Activated CD8-positive, alpha-beta T cell treated with anti-CD3 and anti-CD28 coated beads, Interleukin-2, amount 10 ng/mL, durations not matched to agents 7 days and 5 days (primary cell): ENCODE data around the gene CYTL1. TPM values are rescaled to one million over a fixed set of nuclear protein-coding genes. Genes with fewer than 3 reads are reported as not detected.
"Not testable (repeated sequence)": the region's sequence is repeated elsewhere in the genome, so short reads cannot be mapped to it uniquely, and the experiment has no call there.

Experiments
- ATAC-seq: fragments of 150-1000 bp; cut with Tn5 transposase; one replicate; pipeline ENCODE4 v1.10.0; 2021; ENCODE audit warnings: moderate library complexity
- CTCF ChIA-PET: fragments of 350-600 bp; sonication (Branson Sonifier 250); formaldehyde crosslinking; loops from one replicate; lab custom pipeline; 2021; ENCODE audit warnings: antibody characterized with exemption; lab: Charles Lee
- POLR2A ChIA-PET: fragments of 350-600 bp; sonication (Branson Sonifier 250); formaldehyde crosslinking; loops from one replicate; lab custom pipeline; 2021; ENCODE audit warnings: antibody characterized with exemption; lab: Charles Lee
- DNase-seq: peaks from one replicate; pipeline ENCODE4 v3.0.0-alpha.2; 2020
- H3K27ac Mint-ChIP-seq: one replicate; pipeline ENCODE4 v1.8.0; 2021; ENCODE audit warnings: mild to moderate bottlenecking, mixed read lengths
- H3K27me3 Mint-ChIP-seq: one replicate; pipeline ENCODE4 v1.8.0; 2021; ENCODE audit warnings: low read depth, mixed read lengths
- H3K36me3 Mint-ChIP-seq: one replicate; pipeline ENCODE4 v1.8.0; 2021; ENCODE audit warnings: low read depth, mixed read lengths
- H3K4me1 Mint-ChIP-seq: one replicate; pipeline ENCODE4 v1.8.0; 2021; ENCODE audit warnings: low read depth, mixed read lengths
- H3K4me3 Mint-ChIP-seq: one replicate; pipeline ENCODE4 v1.8.0; 2021; ENCODE audit warnings: mild to moderate bottlenecking, mixed read lengths
- H3K9me3 Mint-ChIP-seq: one replicate; pipeline ENCODE4 v1.8.0; 2022; ENCODE audit warnings: mixed read lengths; ENCODE audit not compliant: insufficient read depth
- total RNA-seq, 2 experiments: library from RNA; stranded (reverse); gene quantifications; one replicate each; pipeline ENCODE4 v1.2.3, GENCODE V29; 2021

Gene CYTL1, protein sequence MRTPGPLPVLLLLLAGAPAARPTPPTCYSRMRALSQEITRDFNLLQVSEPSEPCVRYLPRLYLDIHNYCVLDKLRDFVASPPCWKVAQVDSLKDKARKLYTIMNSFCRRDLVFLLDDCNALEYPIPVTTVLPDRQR
- not detected for total RNA-seq

DNA sequence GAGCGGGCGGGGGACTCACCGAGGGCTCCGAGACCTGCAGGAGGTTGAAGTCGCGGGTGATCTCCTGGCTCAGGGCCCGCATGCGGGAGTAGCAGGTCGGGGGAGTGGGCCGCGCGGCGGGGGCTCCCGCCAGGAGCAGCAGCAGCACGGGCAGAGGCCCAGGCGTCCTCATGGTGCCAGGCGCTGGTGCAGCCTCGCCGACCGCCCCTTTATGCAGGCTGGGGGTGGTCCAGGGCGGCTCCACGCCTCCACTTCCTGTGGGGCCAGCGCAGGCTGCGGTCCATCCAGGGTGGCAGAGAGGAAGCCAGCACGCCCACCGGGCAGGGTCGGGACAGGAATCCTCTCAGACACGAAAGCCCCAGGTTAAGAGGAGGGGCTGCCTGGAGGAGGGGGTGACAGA is at the start of gene CYTL1:
TSS of gene CYTL1 (minus strand) at position 185 of the 400 bp plus-strand sequence. CDS start at position 172, 13 bp downstream.
- DNase-seq (no peak), ATAC-seq (no peak)
- no peak within 1 kb of the TSS for H3K4me3 Mint-ChIP-seq
- H3K4me1 Mint-ChIP-seq = peaks cover 2% of the 10 kb centered on the region
- ChIA-PET POLR2A (no interaction called here), CTCF (no interaction called here)
- no peak within 1 kb of the TSS for H3K27ac Mint-ChIP-seq
- H3K27me3 Mint-ChIP-seq = peaks cover 15% of the 10 kb centered on the region
- no peaks in the 10 kb centered on the region for H3K36me3 Mint-ChIP-seq
- H3K9me3 Mint-ChIP-seq = no peaks in the 10 kb centered on the region

DNA sequence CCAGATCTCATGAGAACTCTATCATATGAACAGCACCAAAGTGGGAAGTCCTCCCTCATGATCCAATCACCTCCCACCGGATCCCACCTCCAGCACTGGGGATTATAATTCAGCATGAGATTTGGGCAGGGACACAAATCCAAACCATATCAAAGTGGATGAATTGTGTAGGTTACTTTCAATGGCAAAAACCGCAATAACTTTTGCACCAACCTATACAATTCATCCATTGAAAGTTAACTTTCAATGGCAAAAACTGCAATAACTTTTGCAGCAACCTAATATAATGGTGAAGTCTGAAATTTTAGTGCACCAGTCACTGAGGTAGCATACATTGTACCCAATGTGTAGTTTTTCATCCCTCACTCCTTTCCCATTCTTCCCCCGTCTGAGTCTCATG is 48.6 kb upstream of the CYTL1 start:
- Mint-ChIP-seq H3K27ac (no peak overlapping the region), H3K9me3 (peaks cover 7% of the 10 kb centered on the region), H3K4me3 (no peak overlapping the region), H3K36me3 (no peaks in the 10 kb centered on the region), H3K4me1 (no peaks in the 10 kb centered on the region), H3K27me3 (peaks cover 6% of the 10 kb centered on the region)
- ChIA-PET POLR2A (no interaction called here), CTCF (no interaction called here)
- ATAC-seq = no peak
- no peak for DNase-seq

DNA sequence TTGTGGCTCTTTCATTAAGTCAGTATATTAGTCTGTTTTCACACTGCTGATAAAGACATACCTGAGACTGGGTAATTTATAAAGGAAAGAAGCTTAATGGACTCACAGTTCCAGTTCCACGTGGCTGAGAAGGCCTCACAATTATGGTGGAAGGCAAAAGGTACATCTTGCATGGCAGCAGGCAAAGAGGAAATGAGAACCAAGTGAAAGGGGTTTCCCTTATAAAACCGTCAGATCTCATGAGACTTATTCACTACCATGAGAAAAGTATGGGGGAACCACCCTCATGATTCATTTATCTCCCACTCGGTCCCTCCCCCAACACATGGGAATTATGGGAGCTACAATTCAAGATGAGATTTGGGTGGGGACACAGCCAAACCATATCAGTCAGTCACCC is 47.7 kb upstream of the CYTL1 start:
- H3K27ac Mint-ChIP-seq, ATAC-seq, H3K36me3 Mint-ChIP-seq, H3K4me3 Mint-ChIP-seq, DNase-seq, H3K27me3 Mint-ChIP-seq, CTCF ChIA-PET, H3K4me1 Mint-ChIP-seq, POLR2A ChIA-PET, H3K9me3 Mint-ChIP-seq: not testable (repeated sequence)

DNA sequence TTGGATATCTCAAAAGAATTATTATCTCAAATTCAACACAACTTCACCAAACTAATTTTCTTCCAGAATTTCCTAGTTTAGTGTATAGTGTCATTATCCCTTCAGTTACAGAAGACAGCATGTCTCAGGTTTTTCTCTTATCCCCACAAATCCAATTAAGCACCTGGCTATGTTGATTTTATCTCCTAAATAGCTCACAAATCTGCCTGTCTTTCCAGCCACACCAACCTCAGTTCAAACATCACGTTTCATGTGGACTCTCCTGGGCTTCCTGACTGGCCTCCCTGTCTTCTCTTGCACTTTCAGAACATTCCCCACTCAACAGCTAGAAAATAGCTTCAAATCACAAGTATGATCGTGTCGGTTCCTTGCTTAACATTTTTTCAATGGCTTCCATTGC is 46.8 kb upstream of the CYTL1 start:
- DNase-seq (no peak), ATAC-seq (no peak)
- Mint-ChIP-seq H3K27ac (no peak overlapping the region), H3K4me3 (no peak overlapping the region), H3K9me3 (peaks cover 7% of the 10 kb centered on the region), H3K27me3 (peaks cover 3% of the 10 kb centered on the region), H3K4me1 (no peaks in the 10 kb centered on the region), H3K36me3 (no peaks in the 10 kb centered on the region)
- CTCF ChIA-PET = no interaction called here
- POLR2A ChIA-PET = no interaction called here

DNA sequence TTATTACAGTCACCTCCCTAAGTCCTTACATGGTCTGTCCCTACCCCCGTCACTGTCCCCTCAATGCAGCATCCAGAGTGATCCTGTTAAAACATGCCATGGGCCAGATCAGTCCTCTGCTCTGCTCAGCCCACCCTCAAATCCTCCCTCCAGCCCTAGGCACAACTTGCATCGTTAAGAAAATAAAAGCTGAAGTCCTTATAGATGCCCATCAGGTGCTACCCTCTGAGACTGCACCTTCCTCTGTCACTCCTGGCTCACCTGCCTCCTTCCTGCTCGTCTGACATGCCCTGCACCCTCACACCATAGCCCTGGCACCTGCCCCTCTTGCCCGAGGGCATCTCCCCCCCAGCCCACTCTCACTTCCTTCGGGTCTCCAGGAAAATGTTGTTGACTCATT is 36.2 kb upstream of the CYTL1 start:
- Mint-ChIP-seq H3K4me3 (no peak overlapping the region), H3K27me3 (peaks cover 32% of the 10 kb centered on the region), H3K36me3 (no peaks in the 10 kb centered on the region), H3K9me3 (no peaks in the 10 kb centered on the region), H3K27ac (no peak overlapping the region), H3K4me1 (peaks cover 15% of the 10 kb centered on the region)
- ATAC-seq (no peak), DNase-seq (no peak)
- ChIA-PET CTCF (no interaction called here), POLR2A (no interaction called here)

DNA sequence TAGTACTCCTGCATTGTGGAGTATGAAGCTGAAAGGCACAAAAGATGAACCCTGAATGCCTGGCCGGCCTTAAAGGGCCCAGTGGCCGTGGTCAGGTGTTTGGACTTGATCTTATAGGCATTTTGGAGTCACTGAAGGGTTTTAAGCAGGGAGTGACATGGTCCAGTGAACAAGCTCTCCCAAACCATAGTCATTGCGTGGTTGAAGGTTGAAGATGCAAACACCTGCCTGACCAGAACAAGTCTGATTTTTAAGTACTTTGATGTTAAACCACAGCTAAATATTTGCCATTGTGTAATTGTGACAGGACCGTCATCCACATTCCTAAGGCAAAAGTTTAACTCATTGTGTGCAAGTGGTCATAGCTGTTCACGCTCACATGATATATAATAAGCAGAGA is 35.3 kb upstream of the CYTL1 start:
- Mint-ChIP-seq H3K27me3 (peaks cover 35% of the 10 kb centered on the region), H3K4me3 (no peak overlapping the region), H3K36me3 (no peaks in the 10 kb centered on the region), H3K27ac (no peak overlapping the region), H3K4me1 (peaks cover 16% of the 10 kb centered on the region), H3K9me3 (no peaks in the 10 kb centered on the region)
- ATAC-seq = no peak
- DNase-seq = no peak
- POLR2A ChIA-PET = no interaction called here
- CTCF ChIA-PET = no interaction called here

DNA sequence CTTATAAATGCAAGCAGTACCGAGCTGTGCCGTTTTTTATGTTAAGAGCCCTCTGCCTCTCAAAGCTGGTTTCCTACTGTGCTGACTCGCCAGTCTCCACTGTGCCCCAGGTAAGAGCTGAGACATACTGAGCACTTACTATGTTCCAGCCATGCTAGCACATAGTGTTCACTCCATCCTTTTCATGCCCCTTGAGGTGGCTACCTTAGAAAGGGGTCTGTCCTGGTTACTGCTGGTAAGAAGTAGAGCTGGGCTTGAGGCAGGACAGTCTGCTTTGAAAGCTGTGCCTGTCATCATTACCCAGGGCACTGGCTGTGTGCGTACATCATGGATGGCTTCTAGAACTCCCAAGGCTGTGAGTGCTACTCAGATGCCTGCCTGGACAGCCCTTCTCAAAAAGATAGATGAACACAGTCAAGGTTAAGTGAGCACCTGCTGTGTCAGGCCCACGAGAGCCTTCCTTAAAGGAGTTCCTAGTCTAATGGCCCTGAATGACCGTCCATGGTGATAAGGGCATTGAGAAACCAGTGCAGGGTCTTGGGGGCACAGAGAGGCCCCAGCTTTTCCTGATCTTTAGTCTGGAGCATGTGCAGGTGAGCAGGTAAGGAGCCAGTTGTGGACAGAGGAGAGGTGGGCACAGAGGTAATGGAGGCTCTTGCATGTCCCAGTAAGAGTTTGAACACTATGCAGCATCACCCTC is 33.6 kb upstream of the CYTL1 start:
- DNase-seq (no peak), ATAC-seq (no peak)
- H3K9me3 Mint-ChIP-seq = no peaks in the 10 kb centered on the region
- peaks cover 35% of the 10 kb centered on the region for H3K27me3 Mint-ChIP-seq
- H3K27ac Mint-ChIP-seq = no peak overlapping the region
- POLR2A ChIA-PET = no interaction called here
- H3K4me3 Mint-ChIP-seq = no peak overlapping the region
- CTCF ChIA-PET = interaction anchor here (0.7 kb wide), 1 partner anchor 761 kb away, joined by 3 read pairs; no protein-coding TSS in a partner anchor
- peaks cover 16% of the 10 kb centered on the region for H3K4me1 Mint-ChIP-seq
- H3K36me3 Mint-ChIP-seq = no peaks in the 10 kb centered on the region

DNA sequence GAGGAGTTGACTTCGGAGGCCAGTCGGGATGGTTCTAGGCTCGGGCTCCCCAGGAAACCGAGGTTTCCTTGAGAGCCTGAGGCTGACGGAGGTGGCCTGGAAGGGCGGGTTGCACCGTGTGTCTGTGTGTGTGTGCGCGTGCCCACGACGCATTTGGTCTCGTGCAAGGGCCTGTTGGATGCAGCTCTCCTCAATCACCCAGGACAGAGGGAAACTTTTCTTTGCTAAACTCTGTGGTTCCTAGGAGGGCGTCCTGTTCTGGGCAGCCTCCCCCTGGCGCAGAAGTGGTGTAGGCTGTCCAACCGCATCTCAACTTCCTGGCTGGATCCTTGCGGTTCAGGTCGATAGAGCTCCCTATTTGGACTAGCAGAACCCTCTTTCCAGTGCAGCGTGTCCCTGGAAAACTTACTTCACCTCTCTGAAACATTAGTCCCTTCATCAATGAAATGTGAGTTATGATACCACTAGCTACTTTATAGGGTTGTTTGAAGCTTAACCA is 33.0 kb upstream of the CYTL1 start:
- Mint-ChIP-seq H3K9me3 (no peaks in the 10 kb centered on the region), H3K27ac (no peak overlapping the region), H3K4me1 (peaks cover 16% of the 10 kb centered on the region), H3K4me3 (no peak overlapping the region), H3K27me3 (peaks cover 33% of the 10 kb centered on the region), H3K36me3 (no peaks in the 10 kb centered on the region)
- ChIA-PET POLR2A (no interaction called here), CTCF (interaction anchor here (0.7 kb wide), 1 partner anchor 761 kb away, joined by 3 read pairs; no protein-coding TSS in a partner anchor)
- DNase-seq = no peak
- no peak for ATAC-seq

DNA sequence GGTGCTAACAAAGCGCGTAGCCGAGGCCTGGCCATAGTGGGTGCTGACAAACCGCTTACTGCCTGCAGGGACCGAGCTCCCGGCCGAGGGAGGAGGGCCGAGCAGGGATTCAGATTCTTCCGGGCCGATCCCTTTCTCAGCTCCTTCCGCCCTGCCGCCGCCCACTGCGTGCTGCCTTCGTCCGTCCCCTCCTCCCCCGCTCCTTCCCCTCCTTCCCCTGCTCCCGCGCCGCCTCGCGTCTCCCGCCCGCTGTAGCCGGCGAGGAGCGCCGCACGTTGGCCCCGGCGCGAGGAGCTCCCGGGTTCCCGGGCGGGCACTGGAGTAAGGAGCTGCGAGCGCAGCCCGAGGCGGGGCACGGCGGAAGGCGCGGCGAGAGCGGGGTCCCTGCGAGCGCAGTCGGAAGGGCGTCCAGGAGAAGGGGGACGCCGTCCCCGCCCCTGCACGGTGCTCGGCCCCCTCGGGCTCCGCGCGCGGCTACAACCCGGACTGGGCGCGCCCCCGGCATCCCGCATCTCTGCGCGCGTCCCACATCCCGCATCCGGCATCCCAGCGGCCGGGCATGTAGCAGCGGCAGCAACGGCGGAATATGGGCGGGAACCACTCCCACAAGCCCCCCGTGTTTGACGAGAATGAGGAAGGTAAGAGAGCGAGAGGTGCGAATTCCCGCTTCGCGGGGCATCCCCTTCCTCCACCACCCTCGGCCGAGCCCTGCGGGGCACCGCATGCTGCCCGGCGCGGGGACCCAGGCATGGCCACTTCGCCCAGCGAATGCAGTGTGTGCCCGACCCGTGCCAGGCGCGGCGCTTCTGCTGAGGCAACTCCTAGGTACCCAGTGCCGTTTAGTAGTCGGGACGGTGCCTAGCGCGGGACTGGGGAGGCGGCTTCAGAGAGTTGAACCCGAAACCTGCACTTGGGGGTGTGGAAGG is 32.3 kb upstream of the CYTL1 start, which contains the start of gene STK32B:
TSS of gene STK32B (plus strand) at position 203 of the 926 bp plus-strand sequence.
- no peaks in the 10 kb centered on the region for H3K9me3 Mint-ChIP-seq
- H3K4me1 Mint-ChIP-seq = peaks cover 16% of the 10 kb centered on the region
- peak; percentile 62 for DNase-seq
- CTCF ChIA-PET = interaction anchor here (1.2 kb wide), 1 partner anchor 762 kb away, joined by 3 read pairs; no protein-coding TSS in a partner anchor
- no peaks in the 10 kb centered on the region for H3K36me3 Mint-ChIP-seq
- H3K27me3 Mint-ChIP-seq = peaks cover 37% of the 10 kb centered on the region
- POLR2A ChIA-PET = no interaction called here
- peak within 1 kb of the TSS; percentile 61 for H3K4me3 Mint-ChIP-seq
- no peak within 1 kb of the TSS for H3K27ac Mint-ChIP-seq
- peak; percentile 77 for ATAC-seq

DNA sequence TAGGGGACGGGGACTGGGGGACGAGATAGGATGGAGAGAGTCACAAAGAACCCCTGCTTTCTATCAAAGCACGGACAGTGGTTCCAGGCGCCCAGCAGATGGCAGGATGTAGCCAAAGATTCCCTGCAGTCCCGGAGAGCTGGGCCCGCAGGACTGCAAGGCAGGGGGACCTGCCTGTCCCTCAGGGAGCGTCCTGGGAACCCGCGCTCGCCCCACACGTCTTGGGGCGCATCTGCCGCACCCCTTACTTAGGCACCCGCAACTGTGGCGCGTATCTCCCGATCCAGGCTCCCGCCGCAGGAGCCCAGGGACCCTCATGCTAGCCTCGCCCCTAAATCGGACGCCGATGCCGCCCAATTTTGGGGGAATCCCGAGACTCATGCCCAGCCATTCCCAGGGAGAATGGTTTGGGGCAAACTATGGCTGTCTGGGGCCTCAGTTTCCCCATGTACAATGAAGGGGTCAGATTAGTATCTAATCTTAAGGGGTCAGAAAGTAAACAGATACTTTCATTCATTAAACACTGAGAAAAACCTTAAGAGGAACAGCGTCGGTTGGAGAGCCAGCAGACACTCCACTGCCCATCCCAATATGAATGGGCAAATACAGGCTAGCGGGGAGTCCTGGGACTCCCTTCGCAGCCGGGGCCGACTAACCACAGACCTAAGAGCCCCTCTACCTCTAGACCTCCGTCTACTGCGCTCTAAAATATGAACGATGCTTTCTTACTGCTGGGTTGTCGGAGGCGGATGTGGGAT is 31.4 kb upstream of the CYTL1 start:
- H3K36me3 Mint-ChIP-seq = no peaks in the 10 kb centered on the region
- H3K4me3 Mint-ChIP-seq = peak overlapping the region; percentile 61
- ChIA-PET POLR2A (no interaction called here), CTCF (interaction anchor here (1.2 kb wide), 1 partner anchor 763 kb away, joined by 3 read pairs; no protein-coding TSS in a partner anchor)
- H3K27ac Mint-ChIP-seq = no peak overlapping the region
- H3K27me3 Mint-ChIP-seq = peaks cover 43% of the 10 kb centered on the region
- H3K9me3 Mint-ChIP-seq = no peaks in the 10 kb centered on the region
- peak; percentile 49 for ATAC-seq
- DNase-seq = peak; percentile 51
- H3K4me1 Mint-ChIP-seq = peaks cover 16% of the 10 kb centered on the region

DNA sequence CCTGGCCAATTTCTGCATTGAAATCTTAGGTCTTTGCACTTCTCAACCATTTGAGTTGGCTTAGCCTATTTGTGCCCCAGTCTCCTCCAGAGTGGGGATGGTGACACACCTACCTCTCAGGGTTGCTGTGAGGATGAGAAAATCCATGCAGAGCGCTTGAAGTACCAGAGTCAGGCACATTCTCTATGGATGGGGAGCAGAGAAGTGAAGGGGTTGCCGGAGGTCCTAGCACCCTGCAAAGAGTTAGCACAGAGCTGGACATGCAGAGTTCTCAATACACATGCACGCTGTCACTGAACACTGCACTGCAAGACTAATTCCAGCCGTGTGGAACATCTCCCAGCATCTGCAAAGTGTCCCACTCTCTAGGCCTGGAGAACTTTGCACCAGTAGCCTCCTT is 29.5 kb upstream of the CYTL1 start:
- Mint-ChIP-seq H3K27me3 (peaks cover 49% of the 10 kb centered on the region), H3K4me1 (peaks cover 23% of the 10 kb centered on the region), H3K36me3 (no peaks in the 10 kb centered on the region), H3K9me3 (no peaks in the 10 kb centered on the region), H3K27ac (no peak overlapping the region), H3K4me3 (no peak overlapping the region)
- CTCF ChIA-PET = no interaction called here
- no peak for DNase-seq
- POLR2A ChIA-PET = no interaction called here
- no peak for ATAC-seq
